T-cell (primary cell): ENCODE results near the gene FGF6. TPM values are rescaled to one million over a fixed set of nuclear protein-coding genes. Genes with fewer than 3 reads are reported as not detected.

Experiments
- ATAC-seq, 4 experiments: fragments of 200-7000 bp in 3 of 4; fragments of 150-1000 bp in 1 of 4; cut with Tn5 transposase; replicated peaks in 1 of 4; 1 replicate in 3 of 4; 2 replicates in 1 of 4; pipeline ENCODE4 v1.10.0; 2021; ENCODE audit warnings: moderate library complexity in 3 of 4, mild to moderate bottlenecking in 2 of 4, moderate number of reproducible peaks in 1 of 4
- CTCF ChIA-PET, 2 donors: fragments of 300-600 bp; sonication (Branson Sonifier 250); formaldehyde crosslinking; loops; one replicate each; lab custom pipeline; 2022; ENCODE audit warnings: antibody characterized with exemption in 2 of 2; lab: Charles Lee
- POLR2A ChIA-PET, 2 donors: fragments of 300-600 bp; sonication (Branson Sonifier 250); formaldehyde crosslinking; loops; one replicate each; lab custom pipeline; 2022; ENCODE audit warnings: antibody characterized with exemption in 2 of 2; lab: Charles Lee
- DNase-seq, 35 experiments: peaks; one replicate each; pipeline versions ENCODE4 v3.0.0 to v3.0.0-alpha.2; 2013 to 2023
- H3K27ac ChIP-seq: one replicate; pipeline ENCODE4 v1.5.1; 2013; ENCODE audit warnings: low read length
- H3K27me3 ChIP-seq, 2 experiments: replicated peaks in 1 of 2; 1 replicate in 1 of 2; 2 replicates in 1 of 2; pipeline versions ENCODE4 v1.6.1 to v1.7.0; 2013; ENCODE audit warnings: low read length in 1 of 2, mixed read lengths in 1 of 2; ENCODE audit not compliant: control insufficient read depth in 2 of 2, insufficient read depth in 2 of 2; ENCODE audit errors: extremely low read depth in 1 of 2
- H3K36me3 ChIP-seq, 2 donors: 1 replicate in 1 of 2; 2 replicates in 1 of 2; pipeline versions ENCODE4 v1.6.1 to v1.7.0; 2013; ENCODE audit warnings: low read length in 1 of 2; ENCODE audit not compliant: control insufficient read depth in 2 of 2, insufficient read depth in 1 of 2; ENCODE audit errors: extremely low read depth in 1 of 2
- H3K4me1 ChIP-seq, 2 experiments: 1 replicate in 1 of 2; 2 replicates in 1 of 2; pipeline versions ENCODE4 v1.6.1 to v1.7.0; 2013; ENCODE audit warnings: low read length in 2 of 2, mixed read lengths in 1 of 2; ENCODE audit not compliant: insufficient read depth in 2 of 2, control insufficient read depth in 1 of 2; ENCODE audit errors: extremely low read depth in 1 of 2
- H3K4me3 ChIP-seq, 2 donors: 1 replicate in 1 of 2; 2 replicates in 1 of 2; pipeline versions ENCODE4 v1.5.1 to v1.7.0; 2013; ENCODE audit warnings: mild to moderate bottlenecking in 2 of 2, low read length in 1 of 2, moderate library complexity in 1 of 2; ENCODE audit not compliant: control insufficient read depth in 1 of 2; ENCODE audit errors: extremely low read depth in 1 of 2
- H3K9me3 ChIP-seq: 2 replicates; pipeline ENCODE4 v1.7.0; 2013
- H3K27ac Mint-ChIP-seq, 2 donors: one replicate each; pipeline ENCODE4 v1.8.0; 2020 to 2021; ENCODE audit warnings: mild to moderate bottlenecking in 2 of 2, mixed read lengths in 2 of 2
- H3K27me3 Mint-ChIP-seq, 2 donors: one replicate each; pipeline ENCODE4 v1.8.0; 2021 to 2022; ENCODE audit warnings: mixed read lengths in 2 of 2
- H3K36me3 Mint-ChIP-seq: one replicate; pipeline ENCODE4 v1.8.0; 2021; ENCODE audit warnings: mixed read lengths
- H3K4me1 Mint-ChIP-seq, 3 donors: one replicate each; pipeline ENCODE4 v1.8.0; 2020 to 2022; ENCODE audit warnings: mixed read lengths in 3 of 3, mild to moderate bottlenecking in 1 of 3
- H3K4me3 Mint-ChIP-seq, 3 donors: one replicate each; pipeline ENCODE4 v1.8.0; 2020 to 2022; ENCODE audit warnings: mild to moderate bottlenecking in 3 of 3, mixed read lengths in 3 of 3, moderate library complexity in 3 of 3
- H3K9me3 Mint-ChIP-seq, 3 donors: one replicate each; pipeline ENCODE4 v1.8.0; 2020 to 2022; ENCODE audit warnings: mixed read lengths in 3 of 3
- WGBS: methylation state at CpG from one replicate; pipeline ENCODE4 v1.1.5; 2013; ENCODE audit warnings: missing lambda C conversion rate; ENCODE audit not compliant: insufficient coverage; 5-methylcytosine and 5-hydroxymethylcytosine counted together
- total RNA-seq, 35 experiments: library from RNA in 6 of 35; stranded (reverse) in 6 of 35; fragments of 120-200 nt in 1 of 35; gene quantifications; one replicate each; pipeline versions ENCODE4 v1.2.1 to v1.2.4 and lab custom pipeline; 2013 to 2026

The FGF6 gene
- total RNA-seq, 5 donors from 2014 or later (not counting 1 experiment from before 2014, with no cell fraction given), result not detected

- peak in 1 of 4 experiments; percentile 29 for ATAC-seq
These were observed 53.3 kb downstream of the FGF6 start for GRCh38 chr12:4392223-4392742.

GRCh38 chr12:4388662-4389061 lies 57.0 kb downstream of the FGF6 start:
- H3K27me3 Mint-ChIP-seq, result peaks cover 6 to 8% of the 10 kb centered on the region in 2 donors
- no peak overlapping the region for H3K27ac Mint-ChIP-seq
- ChIA-PET POLR2A (no interaction called here), CTCF (interaction anchor here in 1 of 2 donors (0.5 kb wide), 1 partner anchor 231 kb away, joined by 4 read pairs; no protein-coding TSS in a partner anchor)
- H3K36me3 Mint-ChIP-seq, result no peaks in the 10 kb centered on the region
- H3K9me3 ChIP-seq, result no peaks in the 10 kb centered on the region
- WGBS, result no CpG with 5 or more reads among the region's 2 CpGs
- peaks cover 0 to 19% of the 10 kb centered on the region in 2 experiments for H3K27me3 ChIP-seq
- DNase-seq (no peak), ATAC-seq (no peak)
- H3K9me3 Mint-ChIP-seq, result no peaks in the 10 kb centered on the region
- no peak overlapping the region for H3K27ac ChIP-seq
- peaks cover 0 to 7% (median 6%) of the 10 kb centered on the region in 3 donors for H3K4me1 Mint-ChIP-seq
- H3K36me3 ChIP-seq, result no peaks in the 10 kb centered on the region
- no peak overlapping the region for H3K4me3 ChIP-seq
- H3K4me1 ChIP-seq, result peaks cover 0 to 5% of the 10 kb centered on the region in 2 experiments
- no peak overlapping the region for H3K4me3 Mint-ChIP-seq

More at GRCh38 chr12:4392223-4392742, 53.3 kb downstream of the FGF6 start:
- Histone ChIP-seq H3K36me3 (no peaks in the 10 kb centered on the region), H3K4me3 (no peak overlapping the region), H3K27me3 (peaks cover 0 to 26% of the 10 kb centered on the region in 2 experiments), H3K4me1 (peaks cover 0 to 5% of the 10 kb centered on the region in 2 experiments), H3K27ac (no peak overlapping the region), H3K9me3 (no peaks in the 10 kb centered on the region)
- no peaks in the 10 kb centered on the region for H3K9me3 Mint-ChIP-seq
- WGBS, result 26% methylated on average over 13 of the region's 15 CpGs
- H3K36me3 Mint-ChIP-seq, result no peaks in the 10 kb centered on the region
- ChIA-PET CTCF (no interaction called here), POLR2A (no interaction called here)
- no peak overlapping the region for H3K27ac Mint-ChIP-seq
- DNase-seq, result no peak
- peaks cover 6 to 7% (median 6%) of the 10 kb centered on the region in 3 donors for H3K4me1 Mint-ChIP-seq
- no peak overlapping the region for H3K4me3 Mint-ChIP-seq
- H3K27me3 Mint-ChIP-seq, result peaks cover 19 to 25% of the 10 kb centered on the region in 2 donors

- POLR2A ChIA-PET, result no interaction called here
- Mint-ChIP-seq H3K4me1 (peaks cover 0 to 7% (median 6%) of the 10 kb centered on the region in 3 donors), H3K4me3 (no peak overlapping the region), H3K27me3 (peaks cover 3 to 8% of the 10 kb centered on the region in 2 donors), H3K36me3 (no peaks in the 10 kb centered on the region), H3K9me3 (no peaks in the 10 kb centered on the region), H3K27ac (no peak overlapping the region)
- H3K27ac ChIP-seq, result no peak overlapping the region
- H3K27me3 ChIP-seq, result peaks cover 0 to 17% of the 10 kb centered on the region in 2 experiments
- WGBS, result no CpG with 5 or more reads among the region's 1 CpG
- no peak overlapping the region for H3K4me3 ChIP-seq
- DNase-seq, result no peak
- H3K4me1 ChIP-seq, result peaks cover 0 to 5% of the 10 kb centered on the region in 2 experiments
- ATAC-seq, result no peak
- CTCF ChIA-PET, result interaction anchor here in 1 of 2 donors (0.5 kb wide), 1 partner anchor 230 kb away, joined by 4 read pairs; no protein-coding TSS in a partner anchor
- no peaks in the 10 kb centered on the region for H3K9me3 ChIP-seq
- H3K36me3 ChIP-seq, result no peaks in the 10 kb centered on the region
These were observed 57.6 kb downstream of the FGF6 start for GRCh38 chr12:4388032-4388431.

GRCh38 chr12:4387607-4388006 lies 58.0 kb downstream of the FGF6 start:
- H3K9me3 Mint-ChIP-seq, result no peaks in the 10 kb centered on the region
- CTCF ChIA-PET, result no interaction called here
- no peak overlapping the region for H3K4me3 ChIP-seq
- DNase-seq (no peak), ATAC-seq (no peak)
- no peaks in the 10 kb centered on the region for H3K36me3 ChIP-seq
- H3K9me3 ChIP-seq, result no peaks in the 10 kb centered on the region
- peaks cover 0 to 8% of the 10 kb centered on the region in 2 donors for H3K27me3 Mint-ChIP-seq
- POLR2A ChIA-PET, result no interaction called here
- peaks cover 0 to 15% of the 10 kb centered on the region in 2 experiments for H3K27me3 ChIP-seq
- no peak overlapping the region for H3K27ac ChIP-seq
- peaks cover 0 to 4% (median 3%) of the 10 kb centered on the region in 3 donors for H3K4me1 Mint-ChIP-seq
- H3K4me1 ChIP-seq, result peaks cover 0 to 4% of the 10 kb centered on the region in 2 experiments
- H3K27ac Mint-ChIP-seq, result no peak overlapping the region
- WGBS, result 83% methylated on average over 1 of the region's 5 CpGs
- H3K4me3 Mint-ChIP-seq, result no peak overlapping the region
- no peaks in the 10 kb centered on the region for H3K36me3 Mint-ChIP-seq

- ChIA-PET CTCF (no interaction called here), POLR2A (no interaction called here)
- WGBS, result 52% methylated on average over 2 of the region's 4 CpGs
- no peaks in the 10 kb centered on the region for H3K36me3 ChIP-seq
- no peak overlapping the region for H3K4me3 Mint-ChIP-seq
- H3K9me3 ChIP-seq, result no peaks in the 10 kb centered on the region
- ATAC-seq (no peak), DNase-seq (no peak)
- no peak overlapping the region for H3K4me3 ChIP-seq
- no peaks in the 10 kb centered on the region for H3K36me3 Mint-ChIP-seq
- no peaks in the 10 kb centered on the region for H3K4me1 Mint-ChIP-seq
- H3K27ac Mint-ChIP-seq, result no peak overlapping the region
- H3K27me3 Mint-ChIP-seq, result peaks cover 0 to 7% of the 10 kb centered on the region in 2 donors
- no peak overlapping the region for H3K27ac ChIP-seq
- no peaks in the 10 kb centered on the region for H3K9me3 Mint-ChIP-seq
- peaks cover 0 to 7% of the 10 kb centered on the region in 2 experiments for H3K27me3 ChIP-seq
- no peaks in the 10 kb centered on the region for H3K4me1 ChIP-seq
These were observed 58.8 kb downstream of the FGF6 start for GRCh38 chr12:4386801-4387200.

Other genes starting within 250 kb of the FGF6 start
- 100 to 1,000 TPM; 148 to 218 (median 172) TPM for gene CCND2, start 172.1 kb downstream of the FGF6 start, total RNA-seq
- gene TIGAR, start 124.6 kb downstream of the FGF6 start, total RNA-seq, result 10 to 100 TPM in 1 of 5 donors, 1 to 10 TPM in 4; 6.7 to 11.4 (median 7.5) TPM
- gene FGF23, start 66.1 kb downstream of the FGF6 start, total RNA-seq, result not detected
- gene RAD51AP1, start 93.1 kb upstream of the FGF6 start, total RNA-seq, result 1 to 10 TPM in 2 of 5 donors, under 1 TPM in 3; 0.60 to 1.7 (median 0.89) TPM
- 10 to 100 TPM; 11.0 to 24.8 (median 17.6) TPM for gene DYRK4, start 116.4 kb upstream of the FGF6 start, total RNA-seq
- 1 to 10 TPM; 1.5 to 7.9 (median 3.3) TPM for gene AKAP3, start 203.2 kb upstream of the FGF6 start, total RNA-seq
- gene NDUFA9, start 203.3 kb upstream of the FGF6 start, total RNA-seq, result 10 to 100 TPM; 59.7 to 74.7 (median 72.9) TPM